Mucosa of rectum (tissue), 2 donors: ENCODE data around the gene GASK1B.
A peak's percentile ranks its signal among the peaks of the same experiment; 100 is the strongest.

Experiments used
- H3K27ac ChIP-seq, 2 donors: one replicate each; pipeline ENCODE4 v1.7.0; 2013; ENCODE audit warnings: inconsistent platforms in 2 of 2, low read depth in 2 of 2, low read length in 2 of 2
- H3K27me3 ChIP-seq, 2 donors: one replicate each; pipeline ENCODE4 v1.7.0; 2013; ENCODE audit warnings: low read length in 2 of 2; ENCODE audit not compliant: control insufficient read depth in 2 of 2, insufficient read depth in 2 of 2
- H3K36me3 ChIP-seq, 2 donors: one replicate each; pipeline ENCODE4 v1.7.0; 2013; ENCODE audit warnings: low read length in 2 of 2; ENCODE audit not compliant: control insufficient read depth in 2 of 2, insufficient read depth in 2 of 2
- H3K4me1 ChIP-seq, 2 donors: one replicate each; pipeline ENCODE4 v1.7.0; 2013; ENCODE audit warnings: low read length in 2 of 2, mild to moderate bottlenecking in 1 of 2; ENCODE audit not compliant: control insufficient read depth in 2 of 2, insufficient read depth in 2 of 2
- H3K4me3 ChIP-seq, 2 donors: one replicate each; pipeline ENCODE4 v1.7.0; 2013; ENCODE audit warnings: low read length in 2 of 2
- H3K9ac ChIP-seq, 2 donors: one replicate each; pipeline ENCODE4 v1.7.0; 2013; ENCODE audit warnings: low read length in 2 of 2, low read depth in 1 of 2, mild to moderate bottlenecking in 1 of 2
- H3K9me3 ChIP-seq, 2 donors: one replicate each; pipeline ENCODE4 v1.7.0; 2013; ENCODE audit warnings: low read length in 2 of 2; ENCODE audit not compliant: control insufficient read depth in 2 of 2
- donor health status: healthy.
- donor health status: Normal muscosa, but diverticular disease.

The GASK1B gene

DNA sequence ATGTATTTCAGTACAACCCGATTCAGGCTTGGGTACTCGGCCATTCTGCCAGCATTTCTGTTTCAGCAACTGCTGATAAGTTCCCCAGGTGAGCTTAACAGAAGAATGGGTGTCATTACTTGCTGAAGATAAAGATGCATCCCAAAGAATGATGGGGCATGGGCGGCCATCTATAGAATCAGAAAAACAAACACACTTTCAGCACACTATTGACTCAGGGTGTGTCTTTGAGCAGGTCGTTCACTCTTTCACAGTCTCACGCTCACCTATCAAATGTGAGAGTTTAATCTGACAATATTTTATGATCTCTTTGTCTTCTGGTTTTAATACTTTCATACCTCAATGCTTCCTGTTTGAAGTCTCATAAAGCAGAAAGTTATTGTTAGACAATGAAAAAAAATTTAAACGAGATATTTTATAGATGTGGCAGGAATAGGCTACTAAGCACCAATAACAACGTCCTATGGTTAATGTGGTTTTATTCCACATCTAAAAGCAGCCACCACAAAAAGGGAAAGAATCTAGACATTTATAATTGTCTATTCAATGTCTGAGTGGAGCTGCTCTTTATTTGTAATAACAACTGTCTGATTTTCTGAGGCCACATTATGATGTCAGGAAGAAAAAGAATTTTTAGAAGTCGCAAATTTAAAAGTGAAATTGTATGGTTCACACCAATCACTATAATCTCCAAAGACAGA is 17.0 kb downstream of the GASK1B start:
- H3K27me3 ChIP-seq, result no peaks in the 10 kb centered on the region
- H3K4me1 ChIP-seq, result peaks cover 0 to 15% of the 10 kb centered on the region in 2 donors
- H3K9ac ChIP-seq, result no peak overlapping the region
- H3K27ac ChIP-seq, result peak overlapping the region; percentile 19 to 51
- H3K4me3 ChIP-seq, result no peak overlapping the region
- H3K36me3 ChIP-seq, result no peaks in the 10 kb centered on the region
- no peaks in the 10 kb centered on the region for H3K9me3 ChIP-seq

DNA sequence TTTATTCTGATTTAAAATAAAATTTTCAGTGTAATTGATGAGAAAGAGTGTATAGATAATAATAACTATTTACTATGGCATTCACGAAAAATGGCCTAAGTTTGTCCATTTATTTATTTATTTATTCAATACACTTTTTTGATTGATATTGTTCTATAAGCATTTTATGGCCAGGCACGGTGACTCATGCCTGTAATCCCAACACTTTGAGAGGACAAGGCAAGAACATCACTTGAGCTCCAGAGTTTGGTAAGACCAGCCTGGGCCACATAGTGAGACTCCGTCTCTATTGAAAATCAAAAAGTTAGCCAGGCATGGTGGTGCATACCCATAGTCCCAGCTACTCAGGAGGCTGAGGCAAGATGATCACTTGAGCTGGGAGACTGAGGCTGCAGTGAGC is 25.7 kb downstream of the GASK1B start:
- H3K27ac ChIP-seq, result no peak overlapping the region
- no peaks in the 10 kb centered on the region for H3K27me3 ChIP-seq
- H3K9me3 ChIP-seq, result no peaks in the 10 kb centered on the region
- no peak overlapping the region for H3K9ac ChIP-seq
- H3K4me1 ChIP-seq, result no peaks in the 10 kb centered on the region
- peaks cover 0 to 2% of the 10 kb centered on the region in 2 donors for H3K36me3 ChIP-seq
- no peak overlapping the region for H3K4me3 ChIP-seq

DNA sequence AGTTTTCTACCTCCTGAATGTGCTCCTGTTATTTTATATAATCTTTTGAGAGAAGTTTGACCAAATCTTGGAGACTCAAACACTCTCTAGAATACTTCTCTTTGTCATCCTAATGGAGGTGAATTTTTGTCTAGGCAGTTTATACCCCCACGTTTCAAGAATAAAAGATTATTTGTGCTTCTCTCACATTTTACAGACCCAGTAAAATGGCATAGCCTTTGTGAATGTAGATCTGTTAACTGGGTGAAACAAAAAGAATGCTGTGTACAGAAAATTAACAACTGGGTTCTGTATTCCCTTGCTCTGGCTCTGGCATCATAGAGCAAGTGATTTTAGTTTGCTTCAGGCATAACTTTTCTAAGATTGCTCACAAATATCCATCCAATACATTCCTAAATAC is 26.1 kb downstream of the GASK1B start:
- Histone ChIP-seq H3K9me3 (no peaks in the 10 kb centered on the region), H3K27ac (no peak overlapping the region), H3K4me1 (no peaks in the 10 kb centered on the region), H3K9ac (no peak overlapping the region), H3K36me3 (peaks cover 0 to 2% of the 10 kb centered on the region in 2 donors), H3K27me3 (no peaks in the 10 kb centered on the region), H3K4me3 (no peak overlapping the region)

DNA sequence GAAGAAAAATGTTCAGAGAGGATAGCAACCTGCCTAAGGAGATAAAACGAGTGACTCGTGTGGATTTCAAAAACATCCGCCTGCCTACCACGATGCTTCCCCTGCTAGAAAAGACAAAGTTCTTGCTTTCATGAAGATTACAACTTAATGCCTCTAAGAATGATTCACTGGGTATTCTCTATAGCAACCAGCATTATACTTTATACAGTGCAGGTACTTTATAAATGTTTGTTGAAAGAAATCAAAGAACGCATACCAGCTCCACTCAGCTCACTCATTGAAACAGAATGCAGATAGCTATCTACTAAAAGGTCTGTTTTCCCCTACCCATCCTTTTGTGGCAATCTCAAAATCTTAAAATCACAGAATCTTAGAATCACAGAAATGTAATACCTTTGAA is 33.7 kb downstream of the GASK1B start:
- no peak overlapping the region for H3K27ac ChIP-seq
- H3K9me3 ChIP-seq, result no peaks in the 10 kb centered on the region
- no peaks in the 10 kb centered on the region for H3K36me3 ChIP-seq
- H3K27me3 ChIP-seq, result no peaks in the 10 kb centered on the region
- no peaks in the 10 kb centered on the region for H3K4me1 ChIP-seq
- no peak overlapping the region for H3K4me3 ChIP-seq
- no peak overlapping the region for H3K9ac ChIP-seq

DNA sequence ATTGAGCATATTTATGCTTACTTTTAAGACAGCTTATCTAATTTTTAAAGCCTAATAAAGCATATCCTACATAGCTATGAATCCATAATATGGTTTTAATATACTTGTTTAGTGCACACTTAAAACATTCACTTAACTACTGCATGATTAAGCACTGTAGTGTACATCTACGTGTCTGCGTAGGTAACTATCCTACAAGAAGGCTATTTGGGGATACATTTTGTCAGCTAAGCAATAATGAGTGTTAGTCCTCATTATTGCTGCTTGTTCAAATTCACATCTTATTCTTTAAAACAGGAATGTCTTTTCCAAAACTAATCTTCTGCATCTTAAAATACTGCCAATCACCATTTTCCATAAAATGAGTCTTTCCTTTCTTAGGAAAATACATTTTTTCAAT is 38.6 kb downstream of the GASK1B start:
- Histone ChIP-seq H3K4me3 (no peak overlapping the region), H3K27me3 (no peaks in the 10 kb centered on the region), H3K36me3 (no peaks in the 10 kb centered on the region), H3K9ac (no peak overlapping the region), H3K4me1 (peaks cover 0 to 2% of the 10 kb centered on the region in 2 donors), H3K9me3 (no peaks in the 10 kb centered on the region), H3K27ac (no peak overlapping the region)

DNA sequence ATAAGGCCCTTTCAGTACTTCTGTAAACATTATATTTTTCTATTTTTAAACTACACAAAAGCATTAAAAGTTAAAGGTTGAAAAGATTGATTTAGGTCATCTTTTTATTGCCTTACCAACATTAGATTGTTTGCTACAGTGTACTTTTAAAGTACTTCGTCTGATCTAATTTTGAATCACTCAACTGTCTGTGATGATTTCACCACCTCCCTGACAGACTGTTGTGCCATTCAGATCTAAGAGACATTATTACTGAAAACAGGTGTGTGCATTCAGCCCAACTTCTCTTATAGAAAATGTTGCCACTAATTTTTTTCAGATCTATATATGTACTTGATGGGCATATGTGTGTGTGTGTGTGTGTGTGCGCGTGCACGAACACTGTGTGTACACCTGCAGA is 39.3 kb downstream of the GASK1B start:
- Histone ChIP-seq H3K27ac (no peak overlapping the region), H3K36me3 (no peaks in the 10 kb centered on the region), H3K9ac (no peak overlapping the region), H3K4me3 (no peak overlapping the region), H3K9me3 (no peaks in the 10 kb centered on the region), H3K27me3 (no peaks in the 10 kb centered on the region), H3K4me1 (peaks cover 0 to 2% of the 10 kb centered on the region in 2 donors)

DNA sequence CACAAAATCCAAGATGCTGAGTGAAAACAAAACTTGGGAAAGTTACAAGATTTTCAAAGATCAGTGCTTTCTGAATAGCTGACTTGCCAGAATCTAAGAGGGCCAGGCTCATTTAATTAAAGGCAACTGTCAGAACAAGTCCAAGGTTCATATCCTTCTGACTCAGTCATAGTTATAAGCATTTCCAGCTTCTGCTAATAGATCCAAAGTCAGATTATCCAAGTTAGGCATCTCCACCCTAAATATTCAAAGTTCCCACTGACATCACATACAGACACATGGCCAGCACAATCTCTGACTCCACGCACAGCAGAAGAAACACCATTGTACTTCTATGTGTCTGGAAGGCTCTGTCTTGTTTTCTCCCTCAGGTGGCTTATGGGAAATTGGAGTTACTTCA is 41.8 kb downstream of the GASK1B start:
- Histone ChIP-seq H3K27ac (no peak overlapping the region), H3K27me3 (no peaks in the 10 kb centered on the region)

DNA sequence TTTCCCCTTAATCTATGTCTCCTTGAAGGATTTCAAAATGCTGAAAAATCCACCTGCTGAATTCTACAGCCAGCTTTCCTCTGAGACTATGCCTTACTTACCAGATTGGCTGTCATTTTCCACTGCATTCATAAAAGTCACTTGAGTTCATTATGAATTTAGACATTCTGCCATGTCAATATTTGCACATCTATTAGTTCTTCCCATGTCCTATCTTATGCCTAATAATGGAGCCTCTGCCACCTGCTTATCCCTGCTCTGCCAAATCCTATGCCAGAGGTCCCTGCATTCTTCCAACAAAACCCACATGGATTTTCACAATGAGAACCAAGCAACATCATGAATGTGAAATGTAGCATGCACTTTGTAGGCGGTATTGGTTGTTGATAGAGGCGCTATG is 42.6 kb downstream of the GASK1B start:
- Histone ChIP-seq H3K4me3 (no peak overlapping the region), H3K4me1 (peaks cover 0 to 2% of the 10 kb centered on the region in 2 donors), H3K27me3 (no peaks in the 10 kb centered on the region), H3K9me3 (no peaks in the 10 kb centered on the region), H3K9ac (no peak overlapping the region), H3K27ac (no peak overlapping the region), H3K36me3 (no peaks in the 10 kb centered on the region)

More for the DNA sequence above, 41.8 kb downstream of the GASK1B start:
- Histone ChIP-seq H3K36me3 (no peaks in the 10 kb centered on the region), H3K9me3 (no peaks in the 10 kb centered on the region), H3K9ac (no peak overlapping the region), H3K4me3 (no peak overlapping the region), H3K4me1 (peaks cover 0 to 2% of the 10 kb centered on the region in 2 donors)

DNA sequence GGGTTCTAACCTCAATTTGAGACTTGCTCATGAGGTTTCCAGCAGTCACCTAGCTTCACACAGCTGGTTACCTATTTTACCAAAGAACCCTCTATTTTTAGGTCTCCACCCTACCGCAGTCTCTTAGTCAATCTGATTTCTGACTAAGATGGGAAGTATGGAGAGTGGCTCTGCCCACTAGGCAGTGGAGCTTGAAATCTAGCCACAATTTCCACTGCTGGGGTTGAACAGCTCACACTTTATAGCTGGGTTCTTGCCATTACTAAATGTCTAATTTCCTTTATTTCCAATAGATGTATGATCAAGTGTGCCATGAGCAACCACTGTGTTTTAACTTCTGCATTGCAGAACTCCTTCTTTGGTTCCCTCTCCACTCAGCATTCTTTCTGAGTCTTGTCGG is 43.1 kb downstream of the GASK1B start:
- Histone ChIP-seq H3K4me3 (no peak overlapping the region), H3K27me3 (no peaks in the 10 kb centered on the region), H3K9ac (no peak overlapping the region), H3K4me1 (peaks cover 0 to 2% of the 10 kb centered on the region in 2 donors), H3K9me3 (no peaks in the 10 kb centered on the region), H3K27ac (no peak overlapping the region), H3K36me3 (no peaks in the 10 kb centered on the region)

DNA sequence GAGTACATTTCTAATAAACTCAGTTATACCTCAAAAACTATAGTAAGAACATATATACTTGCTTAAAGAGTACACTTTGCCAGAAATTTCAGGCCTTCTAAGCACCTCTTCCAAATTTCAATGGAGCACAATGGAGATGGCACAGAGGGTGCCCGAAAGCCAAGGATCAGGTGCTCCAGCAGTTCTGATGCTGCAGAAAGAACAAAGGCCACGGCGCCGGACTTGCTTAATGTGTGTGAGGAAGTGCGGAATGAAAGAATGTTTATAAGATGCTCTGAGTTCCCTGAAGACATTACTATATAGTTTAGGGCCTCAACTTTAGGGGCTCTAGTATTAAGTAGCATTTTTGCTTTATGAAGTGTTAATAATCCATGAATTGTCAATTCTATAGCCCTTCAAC is 44.3 kb downstream of the GASK1B start:
- no peak overlapping the region for H3K9ac ChIP-seq
- no peak overlapping the region for H3K27ac ChIP-seq
- peaks cover 0 to 2% of the 10 kb centered on the region in 2 donors for H3K4me1 ChIP-seq
- no peak overlapping the region for H3K4me3 ChIP-seq
- H3K27me3 ChIP-seq, result no peaks in the 10 kb centered on the region
- no peaks in the 10 kb centered on the region for H3K36me3 ChIP-seq
- H3K9me3 ChIP-seq, result no peaks in the 10 kb centered on the region
